GM21737 (cell line): ENCODE results near the gene EXOC7.
"Not testable (repeated sequence)": the region's sequence is repeated elsewhere in the genome, so short reads cannot be mapped to it uniquely, and the experiment has no call there.

Experiments used
- ATAC-seq: cut with Tn5 transposase; IDR thresholded peaks from one replicate; pipeline ENCODE4 v1.9.1; 2021; ENCODE audit warnings: mild to moderate bottlenecking, moderate library complexity; ENCODE audit not compliant: unreplicated experiment

Gene EXOC7

GRCh38 chr17:76044475-76045007, 59.0 kb downstream of the EXOC7 start:
- not testable (repeated sequence) for ATAC-seq

- ATAC-seq, result not testable (repeated sequence)
Observed at GRCh38 chr17:76042868-76043267, 60.7 kb downstream of the EXOC7 start.

GRCh38 chr17:76040376-76040775, 63.2 kb downstream of the EXOC7 start:
- no peak for ATAC-seq

- ATAC-seq, result no peak
Observed at GRCh38 chr17:76039121-76039520, 64.5 kb downstream of the EXOC7 start.

GRCh38 chr17:76038050-76038449, 65.5 kb downstream of the EXOC7 start:
- no peak for ATAC-seq

- no peak for ATAC-seq
Observed at GRCh38 chr17:76036497-76037261, 66.9 kb downstream of the EXOC7 start.

- ATAC-seq, result no peak
Observed at GRCh38 chr17:76034428-76035350, 68.9 kb downstream of the EXOC7 start.

- no peak for ATAC-seq
Observed at GRCh38 chr17:76033139-76033538, 70.4 kb downstream of the EXOC7 start.

GRCh38 chr17:76032780-76033108, 70.8 kb downstream of the EXOC7 start:
- ATAC-seq, result no peak

GRCh38 chr17:76032073-76032779, 71.4 kb downstream of the EXOC7 start:
- ATAC-seq, result no peak
